ENCODE measurements around the gene FN3K.

The FN3K gene

DNA sequence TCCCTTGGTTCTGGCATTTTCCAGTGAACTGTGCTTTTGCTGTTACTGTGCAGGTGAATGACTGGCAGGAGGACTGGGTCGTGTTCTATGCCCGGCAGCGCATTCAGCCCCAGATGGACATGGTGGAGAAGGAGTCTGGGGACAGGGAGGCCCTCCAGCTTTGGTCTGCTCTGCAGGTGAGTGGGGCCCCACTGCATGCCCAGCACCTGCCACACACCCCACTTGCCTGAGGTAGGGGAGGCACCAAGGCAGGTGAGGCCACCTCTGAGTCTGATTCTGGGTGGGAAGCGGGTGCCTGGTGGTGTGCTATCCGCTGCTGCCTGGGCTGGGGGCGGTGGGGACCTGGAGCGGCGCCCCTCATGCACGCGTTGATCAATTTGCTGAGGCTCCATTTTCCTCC lies 9.0 kb upstream of the FN3K start:
- TF ChIP-seq, protein P1, sequence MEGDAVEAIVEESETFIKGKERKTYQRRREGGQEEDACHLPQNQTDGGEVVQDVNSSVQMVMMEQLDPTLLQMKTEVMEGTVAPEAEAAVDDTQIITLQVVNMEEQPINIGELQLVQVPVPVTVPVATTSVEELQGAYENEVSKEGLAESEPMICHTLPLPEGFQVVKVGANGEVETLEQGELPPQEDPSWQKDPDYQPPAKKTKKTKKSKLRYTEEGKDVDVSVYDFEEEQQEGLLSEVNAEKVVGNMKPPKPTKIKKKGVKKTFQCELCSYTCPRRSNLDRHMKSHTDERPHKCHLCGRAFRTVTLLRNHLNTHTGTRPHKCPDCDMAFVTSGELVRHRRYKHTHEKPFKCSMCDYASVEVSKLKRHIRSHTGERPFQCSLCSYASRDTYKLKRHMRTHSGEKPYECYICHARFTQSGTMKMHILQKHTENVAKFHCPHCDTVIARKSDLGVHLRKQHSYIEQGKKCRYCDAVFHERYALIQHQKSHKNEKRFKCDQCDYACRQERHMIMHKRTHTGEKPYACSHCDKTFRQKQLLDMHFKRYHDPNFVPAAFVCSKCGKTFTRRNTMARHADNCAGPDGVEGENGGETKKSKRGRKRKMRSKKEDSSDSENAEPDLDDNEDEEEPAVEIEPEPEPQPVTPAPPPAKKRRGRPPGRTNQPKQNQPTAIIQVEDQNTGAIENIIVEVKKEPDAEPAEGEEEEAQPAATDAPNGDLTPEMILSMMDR (IDR thresholded peaks at IDR 0.05; ENCODE audit: insufficient read depth, low read length, poor library complexity, severe bottlenecking) = no peak
- no peak for TF ChIP-seq EZH2phosphoT487 (conservative IDR thresholded peaks at IDR 0.05; ENCODE audit: low read length)
- Histone ChIP-seq H3K36me3 (ENCODE audit: low read length) (0 out of 2 replicates have a peak, but pooled peaks cover 3% of the 10 kb centered on the region), H3F3A (ENCODE audit: insufficient read depth) (no peaks in the 10 kb centered on the region), H3K4me3 (ENCODE audit: insufficient read depth, low read length, poor library complexity, severe bottlenecking) (no peak overlapping the region), H2AFZ (ENCODE audit: low read depth, low read length, severe bottlenecking) (no peak overlapping the region), H3K9me3 (ENCODE audit: insufficient read depth, low read length) (no peaks in the 10 kb centered on the region), H3K27me3 (ENCODE audit: low read length) (no peaks in the 10 kb centered on the region), H3K27ac (ENCODE audit: low read depth, low read length) (no peak overlapping the region), H3K4me2 (ENCODE audit: low read depth, low read length, poor library complexity, severe bottlenecking) (no peak overlapping the region), H4K20me1 (ENCODE audit: low read depth, low read length) (no peaks in the 10 kb centered on the region), H3K9me2 (replicated peaks; ENCODE audit: insufficient read depth, low read length) (no peaks in the 10 kb centered on the region), H3K79me2 (ENCODE audit: insufficient read depth, low read length) (no peaks in the 10 kb centered on the region), H3K9ac (ENCODE audit: low read length) (no peak overlapping the region)

DNA sequence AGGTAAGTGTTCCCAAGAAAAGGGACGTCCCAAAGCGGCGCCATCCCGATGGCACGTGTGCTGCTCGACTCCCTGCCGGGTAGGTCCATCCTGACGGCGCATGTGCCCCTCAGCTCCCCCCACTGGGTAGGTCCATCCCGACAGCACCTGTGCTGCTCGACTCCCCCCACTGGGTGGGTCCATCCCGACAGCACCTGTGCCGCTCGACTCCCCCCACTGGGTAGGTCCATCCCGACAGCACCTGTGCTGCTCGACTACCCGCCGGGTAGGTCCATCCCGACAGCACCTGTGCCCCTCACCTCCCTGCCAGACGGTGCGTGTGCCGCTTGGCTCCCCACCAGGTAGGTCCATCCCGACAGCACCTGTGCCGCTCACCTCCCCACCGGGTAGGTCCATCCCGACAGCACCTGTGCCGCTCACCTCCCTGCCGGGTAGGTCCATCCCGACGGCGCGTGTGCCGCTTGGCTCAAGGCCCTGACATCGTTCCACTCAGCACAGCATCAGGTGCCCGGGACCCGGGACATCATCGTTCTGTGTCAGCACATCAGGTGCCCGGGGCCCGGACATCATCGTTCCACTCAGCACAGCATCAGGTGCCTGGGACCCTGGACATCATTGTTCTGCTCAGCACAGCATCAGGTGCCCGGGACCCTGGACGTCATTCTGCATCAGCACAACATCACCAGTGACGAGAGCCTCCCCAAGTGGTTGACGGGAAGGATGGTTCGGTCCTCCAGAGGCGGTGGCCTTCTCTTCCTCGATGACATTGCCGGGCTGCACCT lies 5.7 kb upstream of the FN3K start:
- Histone ChIP-seq H3K4me3 (ENCODE audit: insufficient read depth, low read length, poor library complexity, severe bottlenecking) (no peak overlapping the region), H3K9me2 (replicated peaks; ENCODE audit: insufficient read depth, low read length) (no peaks in the 10 kb centered on the region), H4K20me1 (ENCODE audit: low read depth, low read length) (no peaks in the 10 kb centered on the region), H3K9me3 (ENCODE audit: insufficient read depth, low read length) (peaks cover 9% of the 10 kb centered on the region; the same call in 1 of the 2 replicates), H3K9ac (ENCODE audit: low read length) (no peak overlapping the region), H3K27me3 (ENCODE audit: low read length) (no peaks in the 10 kb centered on the region), H2AFZ (ENCODE audit: low read depth, low read length, severe bottlenecking) (no peak overlapping the region), H3K4me2 (ENCODE audit: low read depth, low read length, poor library complexity, severe bottlenecking) (no peak overlapping the region), H3K36me3 (ENCODE audit: low read length) (peaks cover 15% of the 10 kb centered on the region), H3K27ac (ENCODE audit: low read depth, low read length) (no peak overlapping the region), H3F3A (ENCODE audit: insufficient read depth) (no peaks in the 10 kb centered on the region), H3K79me2 (ENCODE audit: insufficient read depth, low read length) (no peaks in the 10 kb centered on the region)
- TF ChIP-seq, protein P1 (IDR thresholded peaks at IDR 0.05; ENCODE audit: insufficient read depth, low read length, poor library complexity, severe bottlenecking) = no peak
- no peak for TF ChIP-seq EZH2phosphoT487 (conservative IDR thresholded peaks at IDR 0.05; ENCODE audit: low read length)

DNA sequence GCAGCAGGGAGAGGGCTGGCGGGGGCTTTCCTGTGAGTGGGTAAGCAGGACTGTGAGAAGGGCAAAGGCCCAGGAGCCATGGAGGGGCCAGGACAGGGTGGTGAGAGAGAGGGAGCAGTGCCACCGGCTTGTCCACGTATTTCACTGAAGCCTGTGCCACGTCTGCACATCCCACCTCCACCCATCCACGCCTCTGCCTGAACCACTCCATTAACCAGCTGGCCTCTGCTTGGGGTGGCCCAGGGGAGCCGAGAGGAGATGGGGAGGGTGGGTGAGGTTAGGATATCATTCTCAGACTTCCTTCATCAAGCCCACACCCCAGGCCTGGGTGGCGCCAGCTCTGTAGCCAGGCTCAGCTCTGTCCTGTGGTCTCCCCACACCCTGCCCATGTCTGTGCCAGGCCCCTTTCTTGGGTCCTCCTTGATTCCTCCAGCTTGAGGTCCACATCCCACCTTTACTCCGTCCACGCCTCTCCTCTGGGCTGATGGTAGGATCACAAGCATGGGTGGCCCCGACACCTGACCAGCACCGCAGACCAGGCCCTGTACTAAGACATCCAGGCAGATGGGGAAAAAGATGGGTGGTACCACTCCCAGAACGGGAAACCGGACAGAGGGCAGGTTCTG lies 3.2 kb upstream of the FN3K start:
- Histone ChIP-seq H3F3A (ENCODE audit: insufficient read depth) (no peaks in the 10 kb centered on the region), H3K4me3 (ENCODE audit: insufficient read depth, low read length, poor library complexity, severe bottlenecking) (no peak overlapping the region), H3K4me2 (ENCODE audit: low read depth, low read length, poor library complexity, severe bottlenecking) (no peak overlapping the region), H3K9me2 (replicated peaks; ENCODE audit: insufficient read depth, low read length) (no peaks in the 10 kb centered on the region), H3K9ac (ENCODE audit: low read length) (no peak overlapping the region), H3K79me2 (ENCODE audit: insufficient read depth, low read length) (no peaks in the 10 kb centered on the region), H3K36me3 (ENCODE audit: low read length) (peaks cover 15% of the 10 kb centered on the region), H2AFZ (ENCODE audit: low read depth, low read length, severe bottlenecking) (no peak overlapping the region), H3K27me3 (ENCODE audit: low read length) (no peaks in the 10 kb centered on the region), H3K9me3 (ENCODE audit: insufficient read depth, low read length) (peaks cover 9% of the 10 kb centered on the region; the same call in 1 of the 2 replicates), H4K20me1 (ENCODE audit: low read depth, low read length) (no peaks in the 10 kb centered on the region), H3K27ac (ENCODE audit: low read depth, low read length) (no peak overlapping the region)
- TF ChIP-seq EZH2phosphoT487 (conservative IDR thresholded peaks at IDR 0.05; ENCODE audit: low read length) = no peak
- TF ChIP-seq, protein P1 (IDR thresholded peaks at IDR 0.05; ENCODE audit: insufficient read depth, low read length, poor library complexity, severe bottlenecking) = no peak
